Measurements from ENCODE around the gene HECTD2. TPM values are rescaled to one million over a fixed set of nuclear protein-coding genes. Genes with fewer than 3 reads are reported as not detected.
"Not testable (repeated sequence)": the region's sequence is repeated elsewhere in the genome, so short reads cannot be mapped to it uniquely, and the experiment has no call there.

Gene HECTD2
- total RNA-seq, 1 donor from 2014 or later, result 2.4 TPM

DNA sequence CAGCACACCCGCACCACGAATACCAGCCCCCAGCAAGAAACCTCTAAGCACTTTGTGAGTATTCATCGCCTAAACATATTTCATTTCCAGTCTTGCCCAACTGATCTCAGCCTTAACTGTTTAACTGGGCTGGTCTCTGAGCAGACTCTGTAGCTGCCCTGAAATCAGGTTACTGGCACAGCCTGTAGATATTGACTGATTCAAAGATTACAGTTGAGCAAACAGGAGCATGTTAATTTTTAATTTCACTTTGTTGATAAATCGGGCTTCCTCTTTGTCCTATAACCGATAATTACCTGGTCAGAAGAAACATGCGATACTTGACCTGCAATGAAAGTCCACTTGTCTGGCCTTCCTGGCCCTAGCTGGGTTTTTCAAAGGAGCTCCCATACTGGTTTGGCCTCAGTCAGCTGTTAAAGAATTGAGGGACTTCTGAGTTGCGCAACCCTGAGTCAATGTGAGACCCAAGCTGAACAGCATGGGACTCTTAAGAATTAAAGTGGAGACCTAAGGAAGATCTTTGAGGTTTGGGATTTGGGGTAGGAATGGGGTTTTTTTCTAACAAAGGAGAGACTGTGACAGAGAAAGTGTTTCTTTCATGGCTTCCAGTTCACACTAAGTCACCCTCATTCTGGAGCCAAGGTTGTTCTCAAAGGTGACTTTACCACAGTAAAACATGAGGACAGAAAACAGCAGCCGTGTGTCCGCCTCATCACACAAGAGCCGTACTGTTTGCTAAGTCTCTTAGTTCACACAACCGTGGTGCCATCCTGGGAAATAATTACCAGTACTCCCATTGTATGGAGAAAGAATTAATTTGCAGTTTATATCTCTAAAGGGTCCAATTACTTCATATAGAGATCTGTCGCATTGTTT is 146.8 kb downstream of the HECTD2 start:
- DNase-seq (no peak), ATAC-seq (ENCODE audit: poor library complexity) (no peak)
- intact Hi-C loops (cut with DNase I), result no loop called here

DNA sequence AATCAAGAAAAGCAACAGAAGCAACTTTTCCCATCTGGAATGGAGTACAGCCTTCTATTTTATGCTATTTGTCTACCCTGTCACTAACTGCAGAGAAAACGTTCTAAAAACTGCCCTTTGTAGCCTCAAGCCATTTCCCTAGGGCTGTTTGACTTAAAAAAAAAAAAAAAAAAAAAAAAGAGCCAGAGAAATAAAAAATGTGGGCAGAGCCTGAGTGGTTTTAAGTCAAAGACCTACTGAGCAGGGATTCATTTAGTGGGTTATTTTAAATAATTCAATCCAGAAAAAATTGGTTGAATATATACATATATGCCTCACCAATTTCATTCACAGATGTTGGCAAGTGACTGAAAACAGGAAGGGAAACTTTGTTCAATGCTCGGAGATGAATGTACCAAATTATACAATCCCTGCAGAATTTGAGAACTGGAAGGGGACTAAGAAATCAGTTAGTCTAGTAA is 147.5 kb downstream of the HECTD2 start:
- no peak for DNase-seq
- no peak for ATAC-seq (ENCODE audit: poor library complexity)
- intact Hi-C loops (cut with DNase I), result no loop called here

DNA sequence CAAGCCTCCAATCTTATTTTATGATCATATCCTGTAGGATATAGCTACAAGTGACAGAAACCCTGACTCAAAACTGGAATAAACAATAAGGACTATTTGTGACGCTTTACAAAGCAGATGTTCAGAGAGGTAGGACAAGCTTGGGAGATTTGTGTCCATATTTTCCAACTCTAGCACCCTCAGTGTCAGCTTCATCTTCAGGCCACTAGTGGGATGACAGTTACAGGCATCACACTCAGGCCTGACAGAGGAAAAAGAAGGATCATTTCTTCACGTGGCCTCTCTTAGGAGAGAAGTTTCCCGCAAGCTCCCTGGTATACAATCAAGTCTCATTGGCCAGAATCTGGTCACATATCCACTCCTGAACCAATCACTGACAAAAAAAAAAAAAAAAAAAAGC is 148.3 kb downstream of the HECTD2 start:
- DNase-seq, result no peak
- ATAC-seq (ENCODE audit: poor library complexity), result no peak
- intact Hi-C loops (cut with DNase I), result no loop called here

DNA sequence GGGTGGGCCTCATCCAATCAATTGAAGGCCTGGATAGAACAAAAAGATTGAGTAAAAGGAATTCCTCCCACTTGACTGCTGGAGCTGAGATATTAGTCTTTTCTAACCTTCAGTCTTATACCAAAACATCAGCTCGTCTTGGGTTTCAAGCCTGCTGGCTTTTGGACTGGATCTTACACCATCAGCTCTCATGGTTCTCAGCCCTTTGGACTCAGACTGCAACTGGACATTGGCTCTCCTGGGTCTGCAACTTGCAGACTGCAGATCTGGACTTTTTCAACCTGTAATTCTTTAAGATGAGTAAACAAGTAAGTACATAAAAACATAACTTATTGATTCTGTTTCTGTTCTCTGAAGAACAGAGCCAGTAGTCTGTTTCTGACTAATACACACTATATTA is 149.0 kb downstream of the HECTD2 start:
- ATAC-seq (ENCODE audit: poor library complexity), result no peak
- no peak for DNase-seq
- intact Hi-C loops (cut with DNase I), result no loop called here

DNA sequence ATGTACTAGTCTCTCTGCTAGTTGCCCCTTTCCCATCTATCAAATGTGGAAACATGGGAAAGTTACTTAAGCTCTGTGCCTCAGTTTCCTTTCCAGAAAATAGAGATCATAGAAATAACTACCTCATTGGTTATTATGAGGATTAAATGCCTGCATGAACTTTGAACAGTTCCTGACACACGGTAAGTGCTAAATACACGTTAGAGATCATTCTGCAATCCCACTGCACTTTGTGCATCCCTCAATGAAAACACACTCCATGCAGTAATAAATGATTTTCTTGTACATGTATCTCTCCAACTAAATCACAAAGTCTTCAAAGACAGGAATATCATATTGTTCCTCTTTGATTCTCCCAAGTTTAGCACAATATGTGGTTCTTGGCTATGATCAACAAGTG is 149.6 kb downstream of the HECTD2 start:
- ATAC-seq (ENCODE audit: poor library complexity) (no peak), DNase-seq (no peak)
- intact Hi-C loops (cut with DNase I), result no loop called here

DNA sequence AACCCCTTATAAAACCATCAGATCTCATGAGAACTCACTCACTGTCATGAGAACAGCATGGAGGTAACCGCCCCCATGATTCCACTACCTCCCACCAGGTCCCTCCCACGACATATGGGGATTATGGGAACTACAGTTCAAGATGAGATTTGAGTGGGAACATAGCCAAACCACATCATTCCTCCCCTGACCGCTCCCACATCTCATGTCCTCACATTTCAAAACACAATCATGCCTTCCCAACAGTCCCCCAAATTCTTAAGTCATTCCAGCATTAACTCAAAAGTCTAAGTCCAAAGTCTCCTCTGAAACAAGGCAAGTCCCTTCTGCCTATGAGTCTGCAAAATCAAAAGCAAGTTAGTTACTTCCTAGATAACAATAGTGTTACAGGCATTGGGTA is 150.7 kb downstream of the HECTD2 start:
- intact Hi-C loops (cut with DNase I); DNase-seq; ATAC-seq (ENCODE audit: poor library complexity): not testable (repeated sequence)

DNA sequence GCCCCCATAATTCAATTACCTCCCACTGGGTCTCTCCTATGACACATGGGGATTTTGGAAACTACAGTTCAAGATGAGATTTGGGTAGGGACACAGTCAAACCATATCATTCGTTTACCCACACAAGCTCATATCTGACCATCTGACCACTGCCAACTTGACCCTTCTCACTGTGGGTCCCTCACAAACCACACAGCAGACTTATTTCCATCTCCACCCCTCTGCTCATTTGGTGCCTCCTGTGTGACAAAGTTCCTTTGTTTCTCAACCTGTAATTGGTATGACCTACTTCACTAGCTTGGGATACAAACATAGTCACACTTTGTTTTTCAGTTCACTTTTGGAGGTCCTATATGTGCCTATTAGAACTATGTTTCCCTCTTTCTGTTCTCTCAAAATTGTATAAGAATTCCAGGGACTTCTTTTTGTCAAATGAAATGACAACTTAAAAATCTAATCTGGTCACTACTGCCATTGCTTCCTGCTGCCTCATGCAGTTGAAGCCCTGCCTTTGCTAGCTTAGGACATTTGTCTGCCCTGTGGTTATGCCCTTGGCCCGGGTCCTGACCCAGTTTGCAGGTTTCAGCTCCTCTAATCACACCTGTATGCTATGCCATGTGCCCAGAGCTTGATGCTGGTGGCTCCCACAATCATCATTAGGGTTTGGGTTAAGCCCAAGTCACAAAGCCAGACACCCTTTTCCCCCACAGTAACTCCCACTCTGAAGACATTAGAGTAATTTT is 152.9 kb downstream of the HECTD2 start:
- DNase-seq (no peak), ATAC-seq (ENCODE audit: poor library complexity) (peak; percentile 39)
- intact Hi-C loops (cut with DNase I), result no loop called here

DNA sequence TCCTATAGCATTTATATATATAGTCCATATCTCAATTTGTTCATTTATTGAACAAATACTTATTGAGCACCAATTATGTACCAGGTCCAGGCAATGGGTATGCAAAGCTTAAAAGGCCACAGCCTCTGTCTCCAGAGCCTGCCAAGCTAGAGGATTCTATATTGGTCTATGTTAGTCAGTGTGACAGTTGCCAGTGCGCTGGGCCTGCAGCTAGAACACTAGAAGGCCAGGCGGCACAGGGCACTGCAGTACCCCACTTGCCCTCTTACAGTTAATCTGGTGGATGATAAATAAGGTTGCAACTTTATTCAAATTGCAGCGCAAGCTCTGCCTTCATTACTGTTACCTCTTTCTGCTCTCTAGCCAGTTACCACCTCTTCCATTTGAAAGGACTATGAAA is 153.9 kb downstream of the HECTD2 start:
- intact Hi-C loops (cut with DNase I), result no loop called here
- peak; percentile 86 for ATAC-seq (ENCODE audit: poor library complexity)

More for the DNA sequence above, 153.9 kb downstream of the HECTD2 start:
- peak; percentile 55 for DNase-seq

Other genes with a start within 250 kb of the HECTD2 start
- gene PCGF5, start 189.7 kb upstream of the HECTD2 start, total RNA-seq, result 56.0 TPM
- 135 TPM for gene PPP1R3C, start 222.7 kb downstream of the HECTD2 start, total RNA-seq

Measured in Right ventricle myocardium superior (tissue), 1 donor.